A549 (cell line): ENCODE data around the gene FGGY. TPM values are rescaled to one million over a fixed set of nuclear protein-coding genes. Genes with fewer than 3 reads are reported as not detected.

Experiments
- ATAC-seq, 2 experiments: fragments of 200-7000 bp in 1 of 2; fragments of >200 bp in 1 of 2; cut with Nextera tagmentation in 1 of 2; cut with Tn5 transposase in 1 of 2; 3 replicates each; pipeline versions ENCODE4 v1.8.0 to v1.9.1; 2018 to 2020; ENCODE audit warnings: mild to moderate bottlenecking in 1 of 2, moderate library complexity in 1 of 2
- CTCF ChIA-PET: fragments of 300-600 bp; sonication (Branson Sonifier 250); formaldehyde crosslinking; extraction: SDS; loops from one replicate; lab custom pipeline; 2021; ENCODE audit warnings: antibody characterized with exemption, inconsistent platforms; lab: Yijun Ruan, JAX
- POLR2A ChIA-PET: fragments of 350-600 bp; formaldehyde crosslinking; extraction: SDS; loops from one replicate; lab custom pipeline; 2021; ENCODE audit warnings: antibody characterized with exemption, inconsistent platforms; lab: Yijun Ruan, JAX
- DNase-seq, 2 experiments: peaks; one replicate each; pipeline versions ENCODE4 v3.0.0 to v3.0.0-alpha.2; 2011 to 2016; ENCODE audit warnings: low read depth in 1 of 2, low spot score in 1 of 2
- FAIRE-seq: peaks from 2 replicates; lab custom pipeline; 2011; peaks lifted over from hg19 to GRCh38; lab: Jason Lieb, UNC
- H3K27ac ChIP-seq, 2 experiments: fragments of >200 bp; sonication (Bioruptor Twin); formaldehyde crosslinking; 3 replicates each; pipeline ENCODE4 v1.5.1; 2016 to 2017
- H3K4me1 ChIP-seq: fragments of >200 bp; sonication (Bioruptor Twin); formaldehyde crosslinking; 3 replicates; pipeline ENCODE4 v1.6.1; 2016
- H3K4me2 ChIP-seq: fragments of >200 bp; sonication (Bioruptor Twin); formaldehyde crosslinking; 3 replicates; pipeline ENCODE4 v1.6.1; 2016
- H3K4me3 ChIP-seq: fragments of >200 bp; sonication (Bioruptor Twin); formaldehyde crosslinking; 3 replicates; pipeline ENCODE4 v1.5.1; 2016
- H3K9me3 ChIP-seq: fragments of >200 bp; sonication (Bioruptor Twin); formaldehyde crosslinking; 3 replicates; pipeline ENCODE4 v1.6.1; 2016
- ATOH8 ChIP-seq: fragments of 250-450 bp; sonication (Bioruptor Pico); IDR thresholded peaks from 2 replicates; pipeline ENCODE4 v1.5.0; 2020; ENCODE audit warnings: low read depth, mild to moderate bottlenecking, moderate library complexity
- BCL3 ChIP-seq: fragments of >200 bp; sonication (Bioruptor Twin); formaldehyde crosslinking; IDR thresholded peaks from 3 replicates; pipeline ENCODE4 v1.6.1; 2016
- CBX2 ChIP-seq: fragments of 200-600 bp; sonication (generic); IDR thresholded peaks from 2 replicates; pipeline ENCODE4 v1.6.1; 2016; ENCODE audit warnings: low read depth, mild to moderate bottlenecking, borderline replicate concordance
- CEBPB ChIP-seq, 2 experiments: fragments of >200 bp in 1 of 2; sonication (Bioruptor Twin) in 1 of 2; formaldehyde crosslinking in 1 of 2; IDR thresholded peaks; 2 replicates each; pipeline ENCODE4 v1.6.1; 2012 to 2016
- E2F6 ChIP-seq: IDR thresholded peaks from 2 replicates; pipeline ENCODE4 v1.6.1; 2012; ENCODE audit warnings: low read depth, borderline replicate concordance
- EHMT2 ChIP-seq: fragments of 200-600 bp; sonication (generic); IDR thresholded peaks from 2 replicates; pipeline ENCODE4 v1.6.1; 2016; ENCODE audit warnings: antibody characterized with exemption, low read depth, mild to moderate bottlenecking, moderate library complexity
- ESRRA ChIP-seq: fragments of 150-350 bp; IDR thresholded peaks from 2 replicates; pipeline ENCODE4 v1.6.1; 2014; ENCODE audit warnings: mild to moderate bottlenecking, low read length, borderline replicate concordance
- FOSB ChIP-seq: fragments of 250-450 bp; sonication (Bioruptor Pico); IDR thresholded peaks from 2 replicates; pipeline ENCODE4 v1.5.0; 2020; ENCODE audit warnings: mild to moderate bottlenecking, moderate library complexity
- FOXS1 ChIP-seq: fragments of 250-450 bp; sonication (Bioruptor Pico); IDR thresholded peaks from 2 replicates; pipeline ENCODE4 v1.5.0; 2020; ENCODE audit warnings: mild to moderate bottlenecking, moderate library complexity
- HES2 ChIP-seq: fragments of >200 bp; sonication (Bioruptor Twin); formaldehyde crosslinking; IDR thresholded peaks from 2 replicates; pipeline ENCODE4 v1.6.1; 2016
- HMGXB4 ChIP-seq: fragments of 250-450 bp; sonication (Bioruptor Pico); IDR thresholded peaks from 2 replicates; pipeline ENCODE4 v1.5.0; 2021; ENCODE audit warnings: mild to moderate bottlenecking, moderate library complexity, borderline replicate concordance
- HOXA7 ChIP-seq: fragments of 250-450 bp; sonication (Bioruptor Pico); IDR thresholded peaks from 2 replicates; pipeline ENCODE4 v1.5.0; 2020; ENCODE audit warnings: mild to moderate bottlenecking, moderate library complexity
- HOXB13 ChIP-seq: fragments of 250-450 bp; sonication (Bioruptor Pico); IDR thresholded peaks from 2 replicates; pipeline ENCODE4 v1.5.0; 2020; ENCODE audit warnings: low read depth, mild to moderate bottlenecking, moderate library complexity
- HOXB5 ChIP-seq: fragments of 250-450 bp; sonication (Bioruptor Pico); IDR thresholded peaks from 2 replicates; pipeline ENCODE4 v1.5.0; 2020; ENCODE audit warnings: mild to moderate bottlenecking, moderate library complexity
- JUN ChIP-seq, 2 experiments: fragments of >200 bp; sonication (Bioruptor Twin); formaldehyde crosslinking; IDR thresholded peaks; 2 replicates in 1 of 2; 3 replicates in 1 of 2; pipeline ENCODE4 v1.6.1; 2016 to 2017
- KDM5A ChIP-seq: fragments of 200-600 bp; sonication (generic); IDR thresholded peaks from 2 replicates; pipeline ENCODE4 v1.6.1; 2016; ENCODE audit warnings: antibody characterized with exemption, mild to moderate bottlenecking
- MAFK ChIP-seq: fragments of 450-650 bp; IDR thresholded peaks from 2 replicates; pipeline ENCODE4 v1.6.1; 2014; ENCODE audit not compliant: partially characterized antibody
- MAZ ChIP-seq: fragments of 150-350 bp; IDR thresholded peaks from 2 replicates; pipeline ENCODE4 v1.6.1; 2014; ENCODE audit warnings: antibody characterized with exemption, low read depth, low read length, borderline replicate concordance
- NFE2L2 ChIP-seq: fragments of 150-350 bp; conservative IDR thresholded peaks from 2 replicates; pipeline ENCODE4 v1.6.1; 2014; ENCODE audit warnings: low read length
- NPAS2 ChIP-seq: fragments of 250-450 bp; sonication (Bioruptor Pico); IDR thresholded peaks from 2 replicates; pipeline ENCODE4 v1.8.0; 2022; ENCODE audit warnings: mild to moderate bottlenecking, moderate library complexity, borderline replicate concordance
- NR3C1 ChIP-seq: fragments of >200 bp; sonication (Bioruptor Twin); formaldehyde crosslinking; IDR thresholded peaks from 3 replicates; pipeline ENCODE4 v1.6.1; 2017
- POLR2A ChIP-seq: IDR thresholded peaks from 2 replicates; pipeline ENCODE4 v1.6.1; 2012; ENCODE audit warnings: mild to moderate bottlenecking, low read length
- POLR2AphosphoS2 ChIP-seq: conservative IDR thresholded peaks from 2 replicates; pipeline ENCODE4 v1.6.1; 2012; ENCODE audit warnings: low read length, improper control_type of control experiment, inconsistent platforms
- REST ChIP-seq: fragments of 200-600 bp; sonication (generic); IDR thresholded peaks from 2 replicates; pipeline ENCODE4 v1.6.1; 2016; ENCODE audit warnings: antibody characterized with exemption, mild to moderate bottlenecking, moderate library complexity
- RNF2 ChIP-seq: fragments of 200-600 bp; sonication (generic); IDR thresholded peaks from 2 replicates; pipeline ENCODE4 v1.6.1; 2016; ENCODE audit warnings: low read depth, mild to moderate bottlenecking, antibody characterized with exemption, moderate library complexity, borderline replicate concordance
- SMC3 ChIP-seq: fragments of >200 bp; sonication (Bioruptor Twin); formaldehyde crosslinking; IDR thresholded peaks from 3 replicates; pipeline ENCODE4 v1.6.1; 2018; ENCODE audit warnings: inconsistent platforms
- ZC3H11A ChIP-seq: fragments of 450-650 bp; IDR thresholded peaks from 2 replicates; pipeline ENCODE4 v1.6.1; 2014; ENCODE audit warnings: antibody characterized with exemption, mild to moderate bottlenecking
- ZNF302 ChIP-seq: fragments of 250-450 bp; sonication (Bioruptor Pico); IDR thresholded peaks from 2 replicates; pipeline ENCODE4 v1.9.0; 2021; ENCODE audit warnings: inconsistent platforms, mild to moderate bottlenecking, moderate library complexity
- WGBS: methylation state at CpG from one replicate; pipeline ENCODE4 v1.1.6; 2017; ENCODE audit errors: missing lambda C conversion rate; 5-methylcytosine and 5-hydroxymethylcytosine counted together
- polyA plus RNA-seq, 4 experiments: library from polyadenylated mRNA; depleted of rRNA in 3 of 4; stranded (reverse); fragments of >200 nt; fragmentation: RNase III in 1 of 4; extraction: RNeasy Plus Mini Kit Qiagen cat#74134 plus additional on column Dnase treatment in 1 of 4; gene quantifications; 2 replicates in 3 of 4; 3 replicates in 1 of 4; pipeline ENCODE4 v1.2.3, GENCODE V29; 2011 to 2017

FGGY gene
- polyA plus RNA-seq, 2 of the 4 experiments (the other 2 are of a cell fraction), result 2.9 to 4.8 TPM

GRCh38 chr1:59293206-59293605, 3.7 kb upstream of the FGGY start:
- Histone ChIP-seq H3K27ac (peak overlapping the region; percentile 42 to 56; a peak in 4 of 6 replicates), H3K9me3 (no peaks in the 10 kb centered on the region), H3K4me1 (peaks cover 23% of the 10 kb centered on the region), H3K4me2 (no peak overlapping the region), H3K4me3 (no peak overlapping the region)
- DNase-seq (no peak), FAIRE-seq (no peak), ATAC-seq (no peak)
- 78% methylated on average over 2 of the region's 2 CpGs for WGBS
- CTCF ChIA-PET, result no interaction called here
- POLR2A ChIA-PET, result no interaction called here
- no peak for TF ChIP-seq NFE2L2

GRCh38 chr1:59293849-59294248, 3.0 kb upstream of the FGGY start:
- CTCF ChIA-PET, result no interaction called here
- Histone ChIP-seq H3K9me3 (no peaks in the 10 kb centered on the region), H3K4me2 (no peak overlapping the region), H3K4me1 (peaks cover 29% of the 10 kb centered on the region), H3K4me3 (no peak overlapping the region)
- no peak for FAIRE-seq
- ATAC-seq, result no peak
- POLR2A ChIA-PET, result no interaction called here
- TF ChIP-seq FOXS1, result no peak
- no peak for TF ChIP-seq ZC3H11A
- TF ChIP-seq CBX2, result no peak
- TF ChIP-seq ESRRA, result no peak
- TF ChIP-seq CEBPB (IDR thresholded peaks at IDR 0.05), result no peak
- no peak for TF ChIP-seq ZNF302
- TF ChIP-seq POLR2A, result no peak
- TF ChIP-seq FOSB (CRISPR knock-in tag), result no peak
- TF ChIP-seq MAFK, result no peak
- TF ChIP-seq RNF2, result no peak
- no peak for TF ChIP-seq JUN (IDR thresholded peaks at IDR 0.05)
- TF ChIP-seq E2F6, result no peak
- TF ChIP-seq NR3C1, result no peak
- no peak for TF ChIP-seq EHMT2
- TF ChIP-seq HOXB13 (CRISPR knock-in tag), result no peak
- no peak for TF ChIP-seq HMGXB4 (CRISPR knock-in tag)
- TF ChIP-seq, all 56 proteins: peak for 0
- no peak for DNase-seq
- 91% methylated on average over 12 of the region's 12 CpGs for WGBS
- peak overlapping the region in 1 of 2 experiments; percentile 5; a peak in 1 of 6 replicates for H3K27ac ChIP-seq

- 93% methylated on average over 4 of the region's 4 CpGs for WGBS
- no peak overlapping the region for H3K4me2 ChIP-seq
- H3K9me3 ChIP-seq, result no peaks in the 10 kb centered on the region
- DNase-seq (no peak), FAIRE-seq (no peak), ATAC-seq (no peak)
- POLR2A ChIA-PET, result no interaction called here
- CTCF ChIA-PET, result no interaction called here
- H3K27ac ChIP-seq, result peak overlapping the region in 1 of 2 experiments; percentile 5; a peak in 1 of 6 replicates
- H3K4me3 ChIP-seq, result no peak overlapping the region
- H3K4me1 ChIP-seq, result peaks cover 33% of the 10 kb centered on the region
- TF ChIP-seq SMC3 (no peak), ESRRA (no peak), MAZ (no peak), HES2 (no peak), NPAS2 (CRISPR knock-in tag) (no peak), HOXA7 (CRISPR knock-in tag) (no peak), POLR2AphosphoS2 (no peak), KDM5A (no peak), BCL3 (no peak), ZC3H11A (no peak), ATOH8 (no peak), REST (no peak), HOXB5 (CRISPR knock-in tag) (no peak), CEBPB (IDR thresholded peaks at IDR 0.05) (no peak)
Measured at GRCh38 chr1:59294423-59294822, 2.5 kb upstream of the FGGY start.
